Natural killer cell (primary cell): ENCODE measurements around the gene GCG. TPM values are rescaled to one million over a fixed set of nuclear protein-coding genes. Genes with fewer than 3 reads are reported as not detected.

Experiments
- ATAC-seq, 3 donors: fragments of 150-1000 bp in 2 of 3; fragments of 200-7000 bp in 1 of 3; cut with Tn5 transposase; 1 replicate in 1 of 3; 2 replicates in 2 of 3; pipeline ENCODE4 v1.10.0; 2021; ENCODE audit warnings: mild to moderate bottlenecking in 2 of 3, moderate library complexity in 2 of 3
- DNase-seq, 2 donors: peaks; one replicate each; pipeline versions ENCODE4 v3.0.0 to v3.0.0-alpha.2; 2013 to 2021; ENCODE audit warnings: mixed read lengths in 1 of 2
- H3K27ac ChIP-seq: one replicate; pipeline ENCODE4 v1.5.1; 2013; ENCODE audit warnings: mild to moderate bottlenecking, low read length
- H3K27me3 ChIP-seq: one replicate; pipeline ENCODE4 v1.6.1; 2013; ENCODE audit warnings: low read length; ENCODE audit not compliant: control insufficient read depth, insufficient read depth
- H3K36me3 ChIP-seq: one replicate; pipeline ENCODE4 v1.6.1; 2013; ENCODE audit warnings: low read length; ENCODE audit not compliant: control insufficient read depth, insufficient read depth
- H3K4me1 ChIP-seq: one replicate; pipeline ENCODE4 v1.6.1; 2013; ENCODE audit warnings: low read length; ENCODE audit not compliant: control insufficient read depth, insufficient read depth
- H3K4me3 ChIP-seq: one replicate; pipeline ENCODE4 v1.5.1; 2013; ENCODE audit warnings: low read length
- H3K9me3 ChIP-seq: one replicate; pipeline ENCODE4 v1.6.1; 2013; ENCODE audit warnings: low read length; ENCODE audit not compliant: control insufficient read depth, insufficient read depth
- H3K27ac Mint-ChIP-seq, 2 donors: one replicate each; pipeline ENCODE4 v1.8.0; 2022; ENCODE audit warnings: mild to moderate bottlenecking in 2 of 2, mixed read lengths in 2 of 2, moderate library complexity in 1 of 2
- H3K27me3 Mint-ChIP-seq, 2 donors: one replicate each; pipeline ENCODE4 v1.8.0; 2022; ENCODE audit warnings: low read depth in 2 of 2, mixed read lengths in 2 of 2
- H3K36me3 Mint-ChIP-seq: one replicate; pipeline ENCODE4 v1.8.0; 2022; ENCODE audit warnings: mixed read lengths
- H3K4me1 Mint-ChIP-seq, 2 donors: one replicate each; pipeline ENCODE4 v1.8.0; 2022; ENCODE audit warnings: mixed read lengths in 2 of 2
- H3K4me3 Mint-ChIP-seq: one replicate; pipeline ENCODE4 v1.8.0; 2022; ENCODE audit warnings: mild to moderate bottlenecking, moderate library complexity, mixed read lengths
- H3K9me3 Mint-ChIP-seq, 2 donors: one replicate each; pipeline ENCODE4 v1.8.0; 2022; ENCODE audit warnings: mixed read lengths in 2 of 2
- CTCF ChIP-seq: fragments of 200-600 bp; IDR thresholded peaks from one replicate; pipeline ENCODE4 v1.8.0; 2022; ENCODE audit warnings: antibody characterized with exemption
- WGBS: methylation state at CpG from one replicate; pipeline ENCODE4 v1.1.7; 2013; ENCODE audit warnings: missing lambda C conversion rate; ENCODE audit not compliant: insufficient coverage; 5-methylcytosine and 5-hydroxymethylcytosine counted together
- intact Hi-C: fragments of 100-400 bp; cut with micrococcal nuclease; formaldehyde crosslinking; loops from one replicate; pipeline ENCODE4 v1.14.2; 2022
- total RNA-seq, 4 donors: library from RNA; stranded (reverse); fragments of 120-200 nt in 1 of 4; gene quantifications; one replicate each; pipeline versions ENCODE4 v1.2.3 to v1.2.4, GENCODE V29; 2013 to 2022

Gene GCG
- total RNA-seq, 3 donors from 2014 or later (not counting 1 experiment from before 2014, with no cell fraction given): not detected

GRCh38 chr2:162185541-162186232 lies 33.6 kb upstream of the GCG start:
- H3K4me1 ChIP-seq: no peaks in the 10 kb centered on the region
- H3K27ac Mint-ChIP-seq: no peak overlapping the region
- peaks cover 2% of the 10 kb centered on the region for H3K27me3 ChIP-seq
- 94% methylated on average over 3 of the region's 5 CpGs for WGBS
- intact Hi-C loops: no loop called here
- H3K36me3 ChIP-seq: no peaks in the 10 kb centered on the region
- H3K27ac ChIP-seq: no peak overlapping the region
- DNase-seq (no peak), ATAC-seq (no peak)
- no peak for TF ChIP-seq CTCF
- H3K4me1 Mint-ChIP-seq: no peaks in the 10 kb centered on the region
- no peak overlapping the region for H3K4me3 ChIP-seq
- no peaks in the 10 kb centered on the region for H3K9me3 Mint-ChIP-seq
- H3K36me3 Mint-ChIP-seq: no peaks in the 10 kb centered on the region
- H3K27me3 Mint-ChIP-seq: peaks cover 8 to 23% of the 10 kb centered on the region in 2 donors
- H3K4me3 Mint-ChIP-seq: no peak overlapping the region
- no peaks in the 10 kb centered on the region for H3K9me3 ChIP-seq

GRCh38 chr2:162184821-162185450 lies 32.9 kb upstream of the GCG start:
- peaks cover 11 to 24% of the 10 kb centered on the region in 2 donors for H3K27me3 Mint-ChIP-seq
- H3K9me3 ChIP-seq: no peaks in the 10 kb centered on the region
- no peaks in the 10 kb centered on the region for H3K4me1 ChIP-seq
- peaks cover 2% of the 10 kb centered on the region for H3K27me3 ChIP-seq
- H3K27ac ChIP-seq: no peak overlapping the region
- H3K4me3 Mint-ChIP-seq: no peak overlapping the region
- 67% methylated on average over 1 of the region's 2 CpGs for WGBS
- intact Hi-C loops: no loop called here
- no peak overlapping the region for H3K27ac Mint-ChIP-seq
- no peaks in the 10 kb centered on the region for H3K4me1 Mint-ChIP-seq
- no peak for TF ChIP-seq CTCF
- H3K9me3 Mint-ChIP-seq: no peaks in the 10 kb centered on the region
- no peaks in the 10 kb centered on the region for H3K36me3 Mint-ChIP-seq
- DNase-seq (no peak), ATAC-seq (no peak)
- H3K36me3 ChIP-seq: no peaks in the 10 kb centered on the region
- no peak overlapping the region for H3K4me3 ChIP-seq

GRCh38 chr2:162184359-162184758 lies 32.3 kb upstream of the GCG start:
- 95% methylated on average over 6 of the region's 6 CpGs for WGBS
- H3K4me3 ChIP-seq: no peak overlapping the region
- DNase-seq (no peak), ATAC-seq (no peak)
- no peak overlapping the region for H3K27ac Mint-ChIP-seq
- H3K4me1 ChIP-seq: no peaks in the 10 kb centered on the region
- H3K27ac ChIP-seq: no peak overlapping the region
- H3K4me1 Mint-ChIP-seq: no peaks in the 10 kb centered on the region
- H3K36me3 ChIP-seq: no peaks in the 10 kb centered on the region
- no peaks in the 10 kb centered on the region for H3K9me3 ChIP-seq
- no peaks in the 10 kb centered on the region for H3K36me3 Mint-ChIP-seq
- H3K27me3 Mint-ChIP-seq: peaks cover 11 to 24% of the 10 kb centered on the region in 2 donors
- intact Hi-C loops: no loop called here
- H3K9me3 Mint-ChIP-seq: no peaks in the 10 kb centered on the region
- H3K4me3 Mint-ChIP-seq: no peak overlapping the region
- peaks cover 2% of the 10 kb centered on the region for H3K27me3 ChIP-seq
- no peak for TF ChIP-seq CTCF
